Ishikawa (cell line): ENCODE measurements around the gene TBXAS1.

ENCODE experiments used
- CEBPB ChIP-seq: IDR thresholded peaks from 2 replicates; pipeline ENCODE4 v1.6.1; 2012
- CREB1 ChIP-seq: IDR thresholded peaks from 2 replicates; pipeline ENCODE4 v1.6.1; 2012; ENCODE audit warnings: low read depth
- EGR1 ChIP-seq: IDR thresholded peaks from 2 replicates; pipeline ENCODE4 v1.6.1; 2012
- EP300 ChIP-seq: IDR thresholded peaks from 2 replicates; pipeline ENCODE4 v1.6.1; 2012; ENCODE audit warnings: borderline replicate concordance
- FOXM1 ChIP-seq: IDR thresholded peaks from 2 replicates; pipeline ENCODE4 v1.6.1; 2012; ENCODE audit warnings: low read depth, borderline replicate concordance
- NFIC ChIP-seq: IDR thresholded peaks from 2 replicates; pipeline ENCODE4 v1.6.1; 2012
- RAD21 ChIP-seq: IDR thresholded peaks from 2 replicates; pipeline ENCODE4 v1.6.1; 2012; ENCODE audit warnings: low read depth
- REST ChIP-seq: IDR thresholded peaks from 2 replicates; pipeline ENCODE4 v1.6.1; 2012; ENCODE audit warnings: low read depth, mild to moderate bottlenecking
- TAF1 ChIP-seq: IDR thresholded peaks from 2 replicates; pipeline ENCODE4 v1.6.1; 2012; ENCODE audit warnings: low read depth, mild to moderate bottlenecking
- TCF12 ChIP-seq: IDR thresholded peaks from 2 replicates; pipeline ENCODE4 v1.6.1; 2012; ENCODE audit warnings: low read depth
- TEAD4 ChIP-seq: IDR thresholded peaks from 2 replicates; pipeline ENCODE4 v1.6.1; 2012
- USF1 ChIP-seq: IDR thresholded peaks from 2 replicates; pipeline ENCODE4 v1.6.1; 2012
- YY1 ChIP-seq: IDR thresholded peaks from 2 replicates; pipeline ENCODE4 v1.6.1; 2012; ENCODE audit warnings: low read depth
- ZBTB7A ChIP-seq: IDR thresholded peaks from 2 replicates; pipeline ENCODE4 v1.6.1; 2012; ENCODE audit warnings: low read depth
- TF ChIP-seq, protein P1 (sequence below): IDR thresholded peaks from 2 replicates; pipeline ENCODE4 v1.6.1; 2012

TBXAS1 gene

DNA sequence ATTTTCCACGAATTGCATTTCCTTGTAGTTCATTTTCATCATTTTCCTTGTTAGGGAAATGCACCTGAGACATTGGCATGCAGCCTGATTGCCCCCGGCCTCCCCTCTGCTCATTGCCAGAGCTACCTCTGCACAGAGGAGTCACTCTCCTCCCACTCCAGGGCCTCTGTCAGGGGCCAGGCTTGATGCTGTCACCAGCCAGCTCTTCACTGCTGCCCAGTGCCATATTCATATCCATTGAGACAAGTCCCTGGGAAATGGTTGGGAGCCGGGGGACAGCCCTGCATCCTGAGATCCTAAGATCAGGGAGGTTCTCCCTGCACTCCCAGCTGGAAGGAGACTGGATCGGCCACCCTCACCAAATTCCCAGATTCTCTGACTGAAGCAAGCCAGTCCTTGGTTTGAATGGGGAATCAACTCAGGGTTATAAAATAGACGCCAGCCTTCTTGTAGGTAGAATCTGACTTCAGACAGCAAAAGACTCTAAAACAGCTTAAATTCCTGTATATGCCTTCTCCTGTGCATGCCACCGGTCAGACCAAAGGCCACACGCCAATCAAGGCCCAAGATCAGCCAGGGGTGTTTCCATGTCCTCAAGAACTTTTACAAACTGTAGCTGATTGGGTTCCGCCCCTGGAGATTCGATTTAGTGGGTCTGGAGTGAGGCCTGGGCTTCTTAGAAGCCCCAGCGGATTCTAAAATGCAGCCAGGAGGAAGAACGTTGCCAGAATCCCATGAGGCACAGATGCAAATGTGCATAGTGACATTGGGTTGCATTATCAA is 147.2 kb downstream of the TBXAS1 start:
- TF ChIP-seq YY1 (no peak), EGR1 (no peak)

GRCh38 chr7:139976838-139977656 is 148.0 kb downstream of the TBXAS1 start:
- TF ChIP-seq EGR1: no peak
- no peak for TF ChIP-seq TCF12
- TF ChIP-seq REST: no peak
- TF ChIP-seq NFIC: no peak
- no peak for TF ChIP-seq RAD21
- TF ChIP-seq CEBPB: no peak
- TF ChIP-seq ZBTB7A: no peak
- TF ChIP-seq FOXM1: no peak
- no peak for TF ChIP-seq TAF1
- no peak for TF ChIP-seq YY1
- TF ChIP-seq TEAD4: no peak
- no peak for TF ChIP-seq USF1
- TF ChIP-seq, protein P1, sequence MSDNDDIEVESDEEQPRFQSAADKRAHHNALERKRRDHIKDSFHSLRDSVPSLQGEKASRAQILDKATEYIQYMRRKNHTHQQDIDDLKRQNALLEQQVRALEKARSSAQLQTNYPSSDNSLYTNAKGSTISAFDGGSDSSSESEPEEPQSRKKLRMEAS: no peak
- no peak for TF ChIP-seq EP300
- TF ChIP-seq CREB1: no peak

- no peak for TF ChIP-seq USF1
- TF ChIP-seq REST: no peak
- TF ChIP-seq TAF1: no peak
- TF ChIP-seq NFIC: no peak
- TF ChIP-seq EGR1: no peak
- TF ChIP-seq CEBPB: no peak
- TF ChIP-seq EP300: no peak
- no peak for TF ChIP-seq RAD21
- no peak for TF ChIP-seq TCF12
- TF ChIP-seq YY1: no peak
- TF ChIP-seq FOXM1: no peak
- TF ChIP-seq, protein P1: no peak
- TF ChIP-seq ZBTB7A: no peak
- TF ChIP-seq TEAD4: no peak
- no peak for TF ChIP-seq CREB1
Measured at GRCh38 chr7:139981511-139981895, 152.4 kb downstream of the TBXAS1 start.

GRCh38 chr7:139982927-139983920 is 154.2 kb downstream of the TBXAS1 start:
- TF ChIP-seq CREB1 (no peak), NFIC (no peak), ZBTB7A (no peak), RAD21 (no peak), CEBPB (no peak), TAF1 (no peak), YY1 (no peak), TEAD4 (no peak), FOXM1 (no peak), USF1 (no peak), EP300 (no peak), REST (no peak), EGR1 (no peak), TCF12 (no peak)
- TF ChIP-seq, protein P1: no peak
